GM19351 (cell line): ENCODE data around the gene ZNF627.
"Not testable (repeated sequence)": the region's sequence is repeated elsewhere in the genome, so short reads cannot be mapped to it uniquely, and the experiment has no call there.

ENCODE experiments used
- ATAC-seq: cut with Tn5 transposase; IDR thresholded peaks from one replicate; pipeline ENCODE4 v1.9.1; 2021; ENCODE audit warnings: mild to moderate bottlenecking, moderate library complexity; ENCODE audit not compliant: unreplicated experiment

The ZNF627 gene

GRCh38 chr19:11620553-11620952, 23.3 kb downstream of the ZNF627 start:
- ATAC-seq: no peak

GRCh38 chr19:11622401-11622800, 25.1 kb downstream of the ZNF627 start:
- not testable (repeated sequence) for ATAC-seq

- ATAC-seq: no peak
Measured at GRCh38 chr19:11624069-11624463, 26.8 kb downstream of the ZNF627 start.

- ATAC-seq: no peak
Measured at GRCh38 chr19:11626252-11626651, 29.0 kb downstream of the ZNF627 start.

- ATAC-seq: no peak
Measured at GRCh38 chr19:11633223-11633622, 35.9 kb downstream of the ZNF627 start.

- ATAC-seq: not testable (repeated sequence)
Measured at GRCh38 chr19:11634018-11634662, 36.9 kb downstream of the ZNF627 start.

GRCh38 chr19:11639245-11639601, 41.9 kb downstream of the ZNF627 start:
- ATAC-seq: no peak

GRCh38 chr19:11639602-11640471, 42.6 kb downstream of the ZNF627 start:
- peak; percentile 90 for ATAC-seq

- ATAC-seq: no peak
Measured at GRCh38 chr19:11641244-11641643, 44.0 kb downstream of the ZNF627 start.

GRCh38 chr19:11642902-11643301, 45.6 kb downstream of the ZNF627 start:
- no peak for ATAC-seq

GRCh38 chr19:11649941-11650340, 52.7 kb downstream of the ZNF627 start:
- no peak for ATAC-seq

GRCh38 chr19:11651062-11651461, 53.8 kb downstream of the ZNF627 start:
- no peak for ATAC-seq

GRCh38 chr19:11652056-11652455, 54.8 kb downstream of the ZNF627 start:
- no peak for ATAC-seq

GRCh38 chr19:11652492-11652891, 55.2 kb downstream of the ZNF627 start:
- ATAC-seq: no peak

- ATAC-seq: no peak
Measured at GRCh38 chr19:11656535-11656934, 59.3 kb downstream of the ZNF627 start.

- ATAC-seq: no peak
Measured at GRCh38 chr19:11657307-11657706, 60.0 kb downstream of the ZNF627 start.

GRCh38 chr19:11658970-11659369, 61.7 kb downstream of the ZNF627 start:
- ATAC-seq: no peak

GRCh38 chr19:11659612-11660011, 62.3 kb downstream of the ZNF627 start:
- ATAC-seq: no peak

GRCh38 chr19:11662278-11662677, 65.0 kb downstream of the ZNF627 start:
- no peak for ATAC-seq

- ATAC-seq: no peak
Measured at GRCh38 chr19:11663181-11663591, 65.9 kb downstream of the ZNF627 start.
